SH-SY5Y (cell line): Measurements from ENCODE around the gene MYL10.

ENCODE experiments used
- GATA2 ChIP-seq: IDR thresholded peaks from 2 replicates; pipeline ENCODE4 v1.6.1; 2011; ENCODE audit warnings: mild to moderate bottlenecking, low read depth, low read length
- GATA3 ChIP-seq: IDR thresholded peaks from 2 replicates; pipeline ENCODE4 v1.6.1; 2011; ENCODE audit warnings: low read depth, mild to moderate bottlenecking, low read length, moderate library complexity

- TF ChIP-seq GATA2 (no peak), GATA3 (no peak)
Observed at GRCh38 chr7:101645951-101646350, 16.9 kb upstream of the MYL10 start.
